Sigmoid colon (tissue), 7 donors: Measurements from ENCODE around the gene PCDHB6. TPM values are rescaled to one million over a fixed set of nuclear protein-coding genes. Genes with fewer than 3 reads are reported as not detected.
"Not testable (repeated sequence)": the region's sequence is repeated elsewhere in the genome, so short reads cannot be mapped to it uniquely, and the experiment has no call there.

Source experiments
- DNase-seq: peaks from one replicate; pipeline ENCODE4 v3.0.0-alpha.2; 2019
- H3K27ac ChIP-seq, 4 donors: fragments of 200-600 bp; sonication (generic); one replicate each; pipeline ENCODE4 v1.5.1; 2016 to 2019; ENCODE audit warnings: mild to moderate bottlenecking in 1 of 4
- H3K27me3 ChIP-seq, 3 donors: fragments of 200-600 bp; sonication (generic); one replicate each; pipeline ENCODE4 v1.5.1; 2019; ENCODE audit warnings: mild to moderate bottlenecking in 1 of 3
- H3K36me3 ChIP-seq, 4 donors: fragments of 200-600 bp; sonication (generic); one replicate each; pipeline ENCODE4 v1.5.1; 2016 to 2019
- H3K4me1 ChIP-seq, 4 donors: fragments of 200-600 bp; sonication (generic); one replicate each; pipeline ENCODE4 v1.5.1; 2017 to 2019
- H3K4me3 ChIP-seq, 4 donors: fragments of 200-600 bp; sonication (generic); one replicate each; pipeline ENCODE4 v1.5.1; 2017 to 2019; ENCODE audit warnings: mild to moderate bottlenecking in 2 of 4, moderate library complexity in 1 of 4
- H3K9me3 ChIP-seq, 4 donors: fragments of 200-600 bp in 3 of 4; sonication (generic) in 3 of 4; one replicate each; pipeline versions ENCODE4 v1.5.1 to v1.6.1; 2013 to 2019
- CTCF ChIP-seq, 4 experiments: fragments of 450-650 bp in 3 of 4; fragments of 200-600 bp in 1 of 4; IDR thresholded peaks; one replicate each; pipeline ENCODE4 v1.5.1; 2016 to 2019; ENCODE audit warnings: antibody characterized with exemption in 4 of 4, mild to moderate bottlenecking in 3 of 4, moderate library complexity in 2 of 4
- EP300 ChIP-seq, 4 donors: sonication (generic); formaldehyde crosslinking; IDR thresholded peaks; one replicate each; pipeline ENCODE4 v1.6.1; 2017; ENCODE audit warnings: antibody characterized with exemption in 4 of 4
- POLR2A ChIP-seq, 2 donors: fragments of 450-650 bp; IDR thresholded peaks; one replicate each; pipeline ENCODE4 v1.6.1; 2016; ENCODE audit warnings: antibody characterized with exemption in 2 of 2, mild to moderate bottlenecking in 2 of 2, moderate library complexity in 2 of 2
- POLR2AphosphoS5 ChIP-seq, 4 donors: sonication (generic); formaldehyde crosslinking; IDR thresholded peaks; one replicate each; pipeline ENCODE4 v1.6.1; 2017; ENCODE audit warnings: antibody characterized with exemption in 4 of 4
- WGBS, 2 donors: extraction: QIAGEN DNeasy Blood & Tissue Kit; methylation state at CpG; one replicate each; pipeline ENCODE4 v1.1.7; 2013; 5-methylcytosine and 5-hydroxymethylcytosine counted together
- intact Hi-C: fragments of 100-400 bp; cut with DNase I; formaldehyde crosslinking; loops from one replicate; pipeline ENCODE4 v1.15.1; 2023
- polyA plus RNA-seq, 3 donors: library from polyadenylated mRNA; stranded (reverse); fragments of 200-250 nt; gene quantifications; one replicate each; pipeline ENCODE4 v1.2.3, GENCODE V29; 2013
- total RNA-seq, 4 donors: library from RNA; depleted of rRNA; stranded (reverse); fragments of >200 nt; gene quantifications; one replicate each; pipeline ENCODE4 v1.1.0, GENCODE V29; 2016
- donor health status: healthy with polysubstance abuse.
- donor health status: Bipolar disorder and iron deficiency.
- donor health status: healthy.

PCDHB6 gene
- total and polyA plus RNA-seq, 7 donors = 0.12 to 2.3 (median 1.4) TPM; not detected in 2

GRCh38 chr5:141196363-141196762 lies 46.5 kb downstream of the PCDHB6 start:
- H3K4me1 ChIP-seq = no peaks in the 10 kb centered on the region
- H3K36me3 ChIP-seq = no peaks in the 10 kb centered on the region
- DNase-seq = no peak
- no peak overlapping the region for H3K4me3 ChIP-seq
- peaks cover 9 to 57% (median 31%) of the 10 kb centered on the region in 4 donors for H3K9me3 ChIP-seq
- WGBS, 2 donors = 33 to 42% methylated on average over 3 of the region's 3 CpGs
- no peaks in the 10 kb centered on the region for H3K27me3 ChIP-seq
- H3K27ac ChIP-seq = no peak overlapping the region
- intact Hi-C loops = no loop called here
- TF ChIP-seq CTCF (IDR thresholded peaks at IDR 0.05) (no peak), POLR2AphosphoS5 (IDR thresholded peaks at IDR 0.05) (no peak), EP300 (IDR thresholded peaks at IDR 0.05) (no peak), POLR2A (IDR thresholded peaks at IDR 0.05) (no peak)

DNA sequence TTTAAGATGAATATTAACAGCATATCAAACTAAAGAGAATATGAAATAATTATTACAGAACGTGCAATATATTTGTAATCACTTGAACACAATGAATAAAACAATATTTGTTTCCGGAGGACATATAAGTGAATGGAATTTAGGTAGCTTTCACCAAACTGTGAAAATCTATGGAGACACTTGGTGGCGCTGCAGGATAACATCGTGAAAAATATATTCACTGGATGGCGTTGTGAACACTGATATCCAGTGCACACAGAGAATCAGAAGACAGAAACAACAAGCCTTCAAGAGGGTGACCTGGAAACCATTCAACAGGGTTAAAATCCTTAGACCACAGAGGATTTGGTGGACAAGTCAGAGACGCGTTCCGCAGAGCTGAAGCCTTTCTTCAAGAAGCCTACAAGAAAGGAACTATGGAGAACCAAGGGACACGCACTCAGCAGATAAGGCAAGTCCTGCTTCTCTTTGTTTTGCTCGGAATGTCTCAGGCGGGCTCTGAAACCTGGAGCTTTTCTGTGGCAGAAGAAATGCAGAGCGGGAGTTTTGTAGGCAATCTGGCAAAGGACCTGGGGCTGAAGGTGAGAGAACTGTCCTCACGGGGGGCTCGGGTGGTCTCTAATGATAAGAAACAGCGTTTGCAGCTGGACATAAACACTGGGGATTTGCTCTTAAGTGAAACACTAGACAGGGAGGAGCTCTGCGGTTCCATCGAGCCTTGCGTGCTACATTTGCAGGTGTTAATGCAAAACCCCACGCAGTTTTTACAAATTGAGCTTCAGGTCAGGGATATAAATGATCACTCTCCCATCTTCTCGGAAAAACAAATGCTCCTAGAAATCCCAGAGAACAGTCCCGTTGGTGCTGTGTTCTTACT lies 49.7 kb downstream of the PCDHB6 start, which contains the start of gene PCDHB11:
Gene PCDHB11 (plus strand): TSS at position 269 of the 877 bp plus-strand sequence. CDS start 148 bp downstream, at position 417.
- Histone ChIP-seq H3K9me3 (peaks cover 3 to 61% (median 26%) of the 10 kb centered on the region in 4 donors), H3K36me3 (no peaks in the 10 kb centered on the region), H3K4me1 (no peaks in the 10 kb centered on the region), H3K4me3 (peak within 1 kb of the TSS in 1 of 4 donors; percentile 14), H3K27ac (no peak within 1 kb of the TSS), H3K27me3 (no peaks in the 10 kb centered on the region)
- no peak for DNase-seq
- 39 to 49% methylated on average over 21 of the region's 21 CpGs for WGBS, 2 donors
- no peak for TF ChIP-seq CTCF (IDR thresholded peaks at IDR 0.05)
- no peak for TF ChIP-seq POLR2A (IDR thresholded peaks at IDR 0.05)
- TF ChIP-seq EP300 (IDR thresholded peaks at IDR 0.05) = no peak
- TF ChIP-seq POLR2AphosphoS5 (IDR thresholded peaks at IDR 0.05) = no peak
- intact Hi-C loops = no loop called here

GRCh38 chr5:141201126-141201525 lies 51.3 kb downstream of the PCDHB6 start:
- H3K27me3 ChIP-seq, H3K36me3 ChIP-seq, H3K4me1 ChIP-seq, H3K27ac ChIP-seq, H3K4me3 ChIP-seq, intact Hi-C loops: not testable (repeated sequence)
- 37 to 65% methylated on average over 27 of the region's 38 CpGs for WGBS, 2 donors
- peaks cover 0 to 55% (median 23%) of the 10 kb centered on the region in 4 donors for H3K9me3 ChIP-seq
- DNase-seq = peak; percentile 44

- peaks cover 0 to 54% (median 20%) of the 10 kb centered on the region in 4 donors for H3K9me3 ChIP-seq
- H3K4me3 ChIP-seq, H3K27me3 ChIP-seq, DNase-seq, H3K27ac ChIP-seq, H3K4me1 ChIP-seq, intact Hi-C loops, H3K36me3 ChIP-seq: not testable (repeated sequence)
- WGBS, 2 donors = 48 to 70% methylated on average over 28 to 33 of the region's 35 CpGs
Measured at GRCh38 chr5:141201646-141202045, 51.8 kb downstream of the PCDHB6 start.

Other genes starting within 250 kb of the PCDHB6 start
Only the 30 nearest of the 32 such genes appear.
- gene PCDHAC1, start 223.8 kb upstream of the PCDHB6 start, total RNA-seq = 1 to 10 TPM in 1 of 4 donors, under 1 TPM in 3; 0.54 to 1.7 (median 0.77) TPM
- under 1 TPM in 1 of 3 donors, not detected in 2; 0.34 TPM for gene PCDHAC1, start 223.8 kb upstream of the PCDHB6 start, polyA plus RNA-seq
- gene PCDHAC2, start 183.6 kb upstream of the PCDHB6 start, total RNA-seq = 1 to 10 TPM; 1.3 to 3.0 (median 2.2) TPM
- under 1 TPM in 1 of 3 donors, not detected in 2; 0.66 TPM for gene PCDHAC2, start 183.6 kb upstream of the PCDHB6 start, polyA plus RNA-seq
- gene PCDHB1, start 98.7 kb upstream of the PCDHB6 start, total RNA-seq = under 1 TPM; under 0.01 to 0.36 (median 0.27) TPM
- gene PCDHB1, start 98.7 kb upstream of the PCDHB6 start, polyA plus RNA-seq = under 1 TPM in 1 of 3 donors, not detected in 2; 0.04 TPM
- gene PCDHB2, start 55.4 kb upstream of the PCDHB6 start, total RNA-seq = 1 to 10 TPM; 2.2 to 5.7 (median 2.9) TPM
- under 1 TPM; under 0.01 to 0.67 (median 0.23) TPM for gene PCDHB2, start 55.4 kb upstream of the PCDHB6 start, polyA plus RNA-seq
- 1 to 10 TPM; 1.7 to 4.9 (median 1.8) TPM for gene PCDHB3, start 49.6 kb upstream of the PCDHB6 start, total RNA-seq
- gene PCDHB3, start 49.6 kb upstream of the PCDHB6 start, polyA plus RNA-seq = under 1 TPM in 1 of 3 donors, not detected in 2; 0.23 TPM
- gene PCDHB4, start 28.2 kb upstream of the PCDHB6 start, total RNA-seq = 1 to 10 TPM; 3.9 to 5.3 (median 4.5) TPM
- under 1 TPM; 0.23 to 0.60 (median 0.57) TPM for gene PCDHB4, start 28.2 kb upstream of the PCDHB6 start, polyA plus RNA-seq
- gene PCDHB5, start 14.9 kb upstream of the PCDHB6 start, total RNA-seq = 1 to 10 TPM; 3.1 to 6.5 (median 4.7) TPM
- under 1 TPM in 2 of 3 donors, not detected in 1; under 0.01 to 0.51 TPM for gene PCDHB5, start 14.9 kb upstream of the PCDHB6 start, polyA plus RNA-seq
- 1 to 10 TPM; 1.4 to 5.3 (median 2.5) TPM for gene PCDHB7, start 22.6 kb downstream of the PCDHB6 start, total RNA-seq
- gene PCDHB7, start 22.6 kb downstream of the PCDHB6 start, polyA plus RNA-seq = under 1 TPM in 1 of 3 donors, not detected in 2; 0.28 TPM
- gene PCDHB8, start 27.7 kb downstream of the PCDHB6 start, total RNA-seq = 1 to 10 TPM in 2 of 4 donors, under 1 TPM in 2; 0.71 to 2.3 (median 1.4) TPM
- under 1 TPM in 1 of 3 donors, not detected in 2; 0.19 TPM for gene PCDHB8, start 27.7 kb downstream of the PCDHB6 start, polyA plus RNA-seq
- 1 to 10 TPM; 3.6 to 6.3 (median 4.8) TPM for gene PCDHB16, start 32.3 kb downstream of the PCDHB6 start, total RNA-seq
- under 1 TPM in 1 of 3 donors, not detected in 2; 0.29 TPM for gene PCDHB16, start 32.3 kb downstream of the PCDHB6 start, polyA plus RNA-seq
- gene PCDHB9, start 37.1 kb downstream of the PCDHB6 start, total RNA-seq = 1 to 10 TPM; 2.1 to 6.2 (median 5.1) TPM
- under 1 TPM in 2 of 3 donors, not detected in 1; under 0.01 to 0.26 TPM for gene PCDHB9, start 37.1 kb downstream of the PCDHB6 start, polyA plus RNA-seq
- 1 to 10 TPM; 3.9 to 6.2 (median 4.9) TPM for gene PCDHB10, start 42.3 kb downstream of the PCDHB6 start, total RNA-seq
- under 1 TPM in 2 of 3 donors, not detected in 1; 0.60 to 0.80 TPM for gene PCDHB10, start 42.3 kb downstream of the PCDHB6 start, polyA plus RNA-seq
- gene PCDHB11, start 49.6 kb downstream of the PCDHB6 start, total RNA-seq = 1 to 10 TPM; 1.8 to 5.0 (median 3.6) TPM
- under 1 TPM in 1 of 3 donors, not detected in 2; 0.34 TPM for gene PCDHB11, start 49.6 kb downstream of the PCDHB6 start, polyA plus RNA-seq
- gene PCDHB12, start 58.7 kb downstream of the PCDHB6 start, total RNA-seq = 10 to 100 TPM in 1 of 4 donors, 1 to 10 TPM in 3; 4.3 to 10.2 (median 5.7) TPM
- under 1 TPM in 2 of 3 donors, not detected in 1; 0.34 to 0.60 TPM for gene PCDHB12, start 58.7 kb downstream of the PCDHB6 start, polyA plus RNA-seq
- gene PCDHB13, start 63.9 kb downstream of the PCDHB6 start, total RNA-seq = 1 to 10 TPM; 3.3 to 7.8 (median 6.1) TPM
- gene PCDHB13, start 63.9 kb downstream of the PCDHB6 start, polyA plus RNA-seq = under 1 TPM in 2 of 3 donors, not detected in 1; 0.23 to 0.52 TPM
- 10 to 100 TPM in 1 of 4 donors, 1 to 10 TPM in 3; 6.3 to 10.5 (median 8.3) TPM for gene PCDHB14, start 73.3 kb downstream of the PCDHB6 start, total RNA-seq
- gene PCDHB14, start 73.3 kb downstream of the PCDHB6 start, polyA plus RNA-seq = 1 to 10 TPM in 1 of 3 donors, not detected in 2; 1.0 TPM
- 1 to 10 TPM; 2.9 to 7.3 (median 5.4) TPM for gene PCDHB15, start 95.3 kb downstream of the PCDHB6 start, total RNA-seq
- gene PCDHB15, start 95.3 kb downstream of the PCDHB6 start, polyA plus RNA-seq = under 1 TPM in 2 of 3 donors, not detected in 1; 0.23 to 0.93 TPM
- gene SLC25A2, start 154.0 kb downstream of the PCDHB6 start, total RNA-seq = under 1 TPM in 2 of 4 donors, not detected in 2; 0.81 to 0.82 TPM
- gene SLC25A2, start 154.0 kb downstream of the PCDHB6 start, polyA plus RNA-seq = under 1 TPM in 1 of 3 donors, not detected in 2; 0.35 TPM
- gene TAF7, start 170.7 kb downstream of the PCDHB6 start, total RNA-seq = 10 to 100 TPM; 44.9 to 62.2 (median 48.1) TPM
- 10 to 100 TPM; 60.1 to 68.0 (median 62.7) TPM for gene TAF7, start 170.7 kb downstream of the PCDHB6 start, polyA plus RNA-seq
- 1 to 10 TPM in 3 of 4 donors, under 1 TPM in 1; 0.71 to 1.4 (median 1.1) TPM for gene PCDHGA1, start 180.5 kb downstream of the PCDHB6 start, total RNA-seq
- under 1 TPM in 1 of 3 donors, not detected in 2; 0.26 TPM for gene PCDHGA1, start 180.5 kb downstream of the PCDHB6 start, polyA plus RNA-seq
- gene PCDHGA2, start 188.7 kb downstream of the PCDHB6 start, total RNA-seq = 1 to 10 TPM; 2.8 to 4.9 (median 3.8) TPM
- gene PCDHGA2, start 188.7 kb downstream of the PCDHB6 start, polyA plus RNA-seq = under 1 TPM in 1 of 3 donors, not detected in 2; 0.47 TPM
- gene PCDHGA3, start 193.8 kb downstream of the PCDHB6 start, total RNA-seq = 1 to 10 TPM; 1.5 to 4.4 (median 3.1) TPM
- under 1 TPM in 2 of 3 donors, not detected in 1; 0.19 to 0.60 TPM for gene PCDHGA3, start 193.8 kb downstream of the PCDHB6 start, polyA plus RNA-seq
- gene PCDHGB1, start 200.0 kb downstream of the PCDHB6 start, total RNA-seq = 1 to 10 TPM; 2.5 to 8.4 (median 4.1) TPM
- gene PCDHGB1, start 200.0 kb downstream of the PCDHB6 start, polyA plus RNA-seq = under 1 TPM in 1 of 3 donors, not detected in 2; 0.26 TPM
- 10 to 100 TPM in 1 of 4 donors, 1 to 10 TPM in 3; 5.0 to 11.3 (median 6.7) TPM for gene PCDHGA4, start 205.0 kb downstream of the PCDHB6 start, total RNA-seq
- gene PCDHGA4, start 205.0 kb downstream of the PCDHB6 start, polyA plus RNA-seq = under 1 TPM in 1 of 3 donors, not detected in 2; 0.47 TPM
- gene PCDHGB2, start 209.9 kb downstream of the PCDHB6 start, total RNA-seq = 10 to 100 TPM in 2 of 4 donors, 1 to 10 TPM in 2; 4.3 to 12.9 (median 8.0) TPM
- gene PCDHGB2, start 209.9 kb downstream of the PCDHB6 start, polyA plus RNA-seq = under 1 TPM in 1 of 3 donors, not detected in 2; 0.51 TPM
- gene PCDHGA5, start 214.1 kb downstream of the PCDHB6 start, total RNA-seq = 1 to 10 TPM; 5.3 to 8.3 (median 7.2) TPM
- gene PCDHGA5, start 214.1 kb downstream of the PCDHB6 start, polyA plus RNA-seq = under 1 TPM in 1 of 3 donors, not detected in 2; 0.57 TPM
- 10 to 100 TPM in 1 of 4 donors, 1 to 10 TPM in 3; 6.1 to 16.1 (median 7.7) TPM for gene PCDHGB3, start 220.2 kb downstream of the PCDHB6 start, total RNA-seq
- under 1 TPM in 2 of 3 donors, not detected in 1; under 0.01 to 0.41 TPM for gene PCDHGB3, start 220.2 kb downstream of the PCDHB6 start, polyA plus RNA-seq
- gene PCDHGA6, start 223.8 kb downstream of the PCDHB6 start, total RNA-seq = 10 to 100 TPM in 2 of 4 donors, 1 to 10 TPM in 2; 5.4 to 13.6 (median 8.4) TPM
- gene PCDHGA6, start 223.8 kb downstream of the PCDHB6 start, polyA plus RNA-seq = under 1 TPM in 1 of 3 donors, not detected in 2; 0.85 TPM
- gene PCDHGA7, start 232.7 kb downstream of the PCDHB6 start, total RNA-seq = 10 to 100 TPM in 3 of 4 donors, 1 to 10 TPM in 1; 8.2 to 15.2 (median 10.9) TPM
- under 1 TPM in 1 of 3 donors, not detected in 2; 0.42 TPM for gene PCDHGA7, start 232.7 kb downstream of the PCDHB6 start, polyA plus RNA-seq
- 1 to 10 TPM; 6.1 to 9.1 (median 7.5) TPM for gene PCDHGB4, start 237.6 kb downstream of the PCDHB6 start, total RNA-seq
- gene PCDHGB4, start 237.6 kb downstream of the PCDHB6 start, polyA plus RNA-seq = under 1 TPM in 1 of 3 donors, not detected in 2; 0.54 TPM